MCF 10A (cell line): Measurements from ENCODE around the gene PTGS2. TPM values are rescaled to one million over a fixed set of nuclear protein-coding genes. Genes with fewer than 3 reads are reported as not detected.

Experiments
- BruUV-seq: library from RNA; stranded (reverse); fragments of 400-500 nt; replicated peaks from 2 replicates; lab custom pipeline; 2021; lab: Mats Ljungman, UMichigan
- CTCF ChIA-PET: fragments of 300-600 bp; sonication (Branson Sonifier 250); formaldehyde crosslinking; extraction: SDS; loops from one replicate; lab custom pipeline; 2021; ENCODE audit warnings: antibody characterized with exemption, inconsistent platforms; lab: Yijun Ruan, JAX
- POLR2A ChIA-PET: fragments of 300-600, 350-650 bp; sonication (Branson Sonifier 250); formaldehyde crosslinking; extraction: SDS; loops from one replicate; lab custom pipeline; 2020; ENCODE audit warnings: antibody characterized with exemption, inconsistent platforms; lab: Yijun Ruan, JAX
- DNase-seq: peaks from one replicate; pipeline ENCODE4 v3.0.0-alpha.2; 2018; ENCODE audit not compliant: unreplicated experiment
- H3K27ac Mint-ChIP-seq: one replicate; pipeline ENCODE4 v1.8.0; 2022; ENCODE audit warnings: mild to moderate bottlenecking, low read depth, mixed read lengths; ENCODE audit not compliant: unreplicated experiment
- H3K27me3 Mint-ChIP-seq: one replicate; pipeline ENCODE4 v1.8.0; 2022; ENCODE audit warnings: mixed read lengths; ENCODE audit not compliant: insufficient read depth, unreplicated experiment
- H3K36me3 Mint-ChIP-seq: one replicate; pipeline ENCODE4 v1.8.0; 2022; ENCODE audit warnings: mild to moderate bottlenecking, moderate library complexity, mixed read lengths; ENCODE audit not compliant: insufficient read depth, unreplicated experiment
- H3K4me1 Mint-ChIP-seq: one replicate; pipeline ENCODE4 v1.8.0; 2022; ENCODE audit warnings: mixed read lengths; ENCODE audit not compliant: insufficient read depth, unreplicated experiment
- H3K4me3 Mint-ChIP-seq: one replicate; pipeline ENCODE4 v1.8.0; 2022; ENCODE audit warnings: mild to moderate bottlenecking, moderate library complexity, mixed read lengths; ENCODE audit not compliant: unreplicated experiment
- H3K9me3 Mint-ChIP-seq: one replicate; pipeline ENCODE4 v1.8.0; 2022; ENCODE audit warnings: mixed read lengths; ENCODE audit not compliant: unreplicated experiment
- intact Hi-C: fragments of 100-400 bp; cut with micrococcal nuclease; formaldehyde crosslinking; loops from 2 replicates; pipeline ENCODE4 v1.14.1; 2022
- total RNA-seq: library from RNA; stranded (reverse); gene quantifications from 2 replicates; pipeline ENCODE4 v1.2.3, GENCODE V29; 2022
- TF ChIP-seq, protein P1 (sequence below): fragments of 200-600 bp; IDR thresholded peaks from one replicate; pipeline ENCODE4 v1.8.0; 2022; ENCODE audit warnings: antibody characterized with exemption, mild to moderate bottlenecking; ENCODE audit not compliant: unreplicated experiment

The PTGS2 gene
- total RNA-seq, 1 experiment from 2014 or later: 17.6 TPM

DNA sequence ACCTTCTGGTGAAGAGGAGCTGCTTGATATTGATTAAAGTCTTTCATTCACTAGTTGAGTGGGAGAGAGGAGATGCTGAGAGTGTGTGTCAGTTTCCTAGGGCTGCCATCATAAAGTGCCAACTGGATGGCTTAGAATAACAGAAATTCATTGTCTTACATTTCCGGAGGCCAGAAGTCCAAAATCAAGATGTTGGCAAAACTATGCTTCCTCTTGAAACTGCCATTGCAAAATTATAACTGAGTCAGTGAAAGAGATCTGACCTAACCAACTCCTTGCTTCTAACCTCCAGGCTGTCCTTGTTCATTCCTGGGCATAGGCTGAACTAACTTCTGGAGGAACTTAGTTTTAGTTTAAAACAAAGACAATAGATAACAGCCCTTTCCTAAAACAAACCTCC, 47.1 kb downstream of the PTGS2 start:
- Mint-ChIP-seq H3K9me3 (no peaks in the 10 kb centered on the region), H3K27me3 (no peaks in the 10 kb centered on the region), H3K36me3 (no peaks in the 10 kb centered on the region), H3K27ac (no peak overlapping the region), H3K4me1 (peaks cover 7% of the 10 kb centered on the region), H3K4me3 (no peak overlapping the region)
- ChIA-PET POLR2A (interaction anchor here (0.6 kb wide), 1 partner anchor 612 kb away, joined by 4 read pairs; no protein-coding TSS in a partner anchor), CTCF (interaction anchor here (1.0 kb wide), 2 partner anchors 27 to 46 kb away, joined by 3 to 8 read pairs; no protein-coding TSS in a partner anchor)
- TF ChIP-seq, protein P1, sequence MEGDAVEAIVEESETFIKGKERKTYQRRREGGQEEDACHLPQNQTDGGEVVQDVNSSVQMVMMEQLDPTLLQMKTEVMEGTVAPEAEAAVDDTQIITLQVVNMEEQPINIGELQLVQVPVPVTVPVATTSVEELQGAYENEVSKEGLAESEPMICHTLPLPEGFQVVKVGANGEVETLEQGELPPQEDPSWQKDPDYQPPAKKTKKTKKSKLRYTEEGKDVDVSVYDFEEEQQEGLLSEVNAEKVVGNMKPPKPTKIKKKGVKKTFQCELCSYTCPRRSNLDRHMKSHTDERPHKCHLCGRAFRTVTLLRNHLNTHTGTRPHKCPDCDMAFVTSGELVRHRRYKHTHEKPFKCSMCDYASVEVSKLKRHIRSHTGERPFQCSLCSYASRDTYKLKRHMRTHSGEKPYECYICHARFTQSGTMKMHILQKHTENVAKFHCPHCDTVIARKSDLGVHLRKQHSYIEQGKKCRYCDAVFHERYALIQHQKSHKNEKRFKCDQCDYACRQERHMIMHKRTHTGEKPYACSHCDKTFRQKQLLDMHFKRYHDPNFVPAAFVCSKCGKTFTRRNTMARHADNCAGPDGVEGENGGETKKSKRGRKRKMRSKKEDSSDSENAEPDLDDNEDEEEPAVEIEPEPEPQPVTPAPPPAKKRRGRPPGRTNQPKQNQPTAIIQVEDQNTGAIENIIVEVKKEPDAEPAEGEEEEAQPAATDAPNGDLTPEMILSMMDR: no peak
- intact Hi-C loops: no loop called here
- BruUV-seq: no TSS peak
- no peak for DNase-seq

DNA sequence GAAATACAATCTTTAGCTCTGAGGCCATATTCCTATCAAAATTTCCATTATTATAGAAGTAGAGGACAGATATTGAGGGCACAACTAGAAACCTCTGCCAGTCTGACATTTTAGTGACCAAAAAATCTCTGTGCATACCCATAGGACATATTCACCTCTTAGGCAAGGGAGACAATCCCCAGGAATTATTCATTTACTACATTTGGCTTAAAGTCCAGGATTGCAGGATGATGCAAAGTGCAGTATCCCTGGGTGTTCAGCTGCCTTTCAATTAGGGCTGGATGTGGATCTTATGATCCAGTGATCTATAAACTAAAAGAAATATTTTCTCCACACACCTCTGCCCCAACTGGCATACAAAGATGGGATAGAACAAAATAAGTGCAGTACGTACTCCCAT, 50.9 kb downstream of the PTGS2 start:
- BruUV-seq: no TSS peak
- Mint-ChIP-seq H3K4me1 (no peaks in the 10 kb centered on the region), H3K9me3 (no peaks in the 10 kb centered on the region), H3K4me3 (no peak overlapping the region), H3K27me3 (no peaks in the 10 kb centered on the region), H3K27ac (no peak overlapping the region), H3K36me3 (no peaks in the 10 kb centered on the region)
- DNase-seq: no peak
- TF ChIP-seq, protein P1: no peak
- intact Hi-C loops: no loop called here
- POLR2A ChIA-PET: interaction anchor here (0.9 to 1.9 kb wide), 2 partner anchors 10 to 54 kb away, joined by 3 to 4 read pairs; no protein-coding TSS in a partner anchor
- CTCF ChIA-PET: interaction anchor here (1.0 to 3.1 kb wide), 2 partner anchors 24 to 254 kb away, joined by 3 to 15 read pairs; partner anchors contain the start of gene TPR

DNA sequence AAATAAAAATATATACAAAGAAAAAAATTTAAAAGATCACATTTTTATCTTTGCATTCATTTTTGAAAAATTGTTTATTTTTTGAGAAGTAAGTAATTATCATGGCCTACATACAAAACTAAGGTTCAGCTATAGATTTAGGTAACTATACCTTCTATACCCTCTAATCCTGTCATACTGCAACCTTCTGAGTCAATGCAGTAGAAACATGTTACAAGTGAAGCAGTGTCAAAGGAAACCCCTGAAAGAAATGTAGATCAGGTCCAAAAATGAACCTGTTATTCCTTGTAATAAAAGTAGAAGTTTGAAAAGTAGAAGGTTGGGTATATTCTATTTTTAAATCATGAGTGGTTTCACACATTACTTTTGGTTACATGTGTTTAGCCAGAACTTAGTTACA, 51.3 kb downstream of the PTGS2 start:
- H3K9me3 Mint-ChIP-seq: no peaks in the 10 kb centered on the region
- TF ChIP-seq, protein P1: no peak
- H3K4me3 Mint-ChIP-seq: no peak overlapping the region
- H3K27me3 Mint-ChIP-seq: no peaks in the 10 kb centered on the region
- DNase-seq: no peak
- intact Hi-C loops: no loop called here
- H3K36me3 Mint-ChIP-seq: no peaks in the 10 kb centered on the region
- no peaks in the 10 kb centered on the region for H3K4me1 Mint-ChIP-seq
- BruUV-seq: no TSS peak
- no peak overlapping the region for H3K27ac Mint-ChIP-seq
- CTCF ChIA-PET: interaction anchor here (0.7 to 3.1 kb wide), 4 partner anchors 23 to 54 kb away, joined by 3 to 15 read pairs (median 8); partner anchors contain the start of gene PTGS2
- POLR2A ChIA-PET: interaction anchor here (0.9 to 1.9 kb wide), 2 partner anchors 10 to 54 kb away, joined by 3 to 4 read pairs; no protein-coding TSS in a partner anchor

DNA sequence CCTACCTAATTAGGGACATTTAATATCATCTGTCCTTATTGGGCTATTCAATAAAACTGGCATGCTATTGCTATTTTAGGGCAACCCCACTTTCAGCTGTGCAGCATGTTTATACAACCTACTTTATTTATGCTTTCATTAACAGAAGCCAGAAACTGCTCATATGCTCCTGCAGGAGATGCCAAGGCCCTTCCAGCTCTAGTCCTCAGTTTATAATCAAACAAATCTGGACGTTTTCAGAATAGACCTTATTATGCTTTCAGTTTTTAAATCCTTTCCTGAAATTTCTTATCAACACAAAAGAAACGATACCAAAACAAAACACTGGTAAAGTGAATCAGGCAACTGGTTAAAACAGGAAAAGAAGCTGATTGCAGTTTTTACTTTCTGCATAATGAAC, 53.2 kb downstream of the PTGS2 start:
- CTCF ChIA-PET: interaction anchor here (1.0 to 3.1 kb wide), 4 partner anchors 10 to 53 kb away, joined by 3 to 15 read pairs (median 8); partner anchors contain the start of gene PTGS2
- H3K27ac Mint-ChIP-seq: no peak overlapping the region
- no TSS peak for BruUV-seq
- H3K9me3 Mint-ChIP-seq: no peaks in the 10 kb centered on the region
- no peaks in the 10 kb centered on the region for H3K4me1 Mint-ChIP-seq
- TF ChIP-seq, protein P1: no peak
- DNase-seq: no peak
- POLR2A ChIA-PET: interaction anchor here (0.9 to 1.1 kb wide), 2 partner anchors 17 to 53 kb away, joined by 4 to 5 read pairs; partner anchors contain the start of gene PTGS2
- intact Hi-C loops: no loop called here
- no peak overlapping the region for H3K4me3 Mint-ChIP-seq
- H3K27me3 Mint-ChIP-seq: no peaks in the 10 kb centered on the region
- H3K36me3 Mint-ChIP-seq: no peaks in the 10 kb centered on the region
